Stimulated activated CD4-positive, alpha-beta T cell treated with anti-CD3 and anti-CD28 coated beads, Interleukin-15, amount 100 ng/mL, for 1 hour (primary cell): Measurements from ENCODE around the gene TBX21.
A peak's percentile ranks its signal among the peaks of the same experiment; 100 is the strongest.

Experiments used
- DNase-seq, 2 donors: peaks; one replicate each; pipeline ENCODE4 v3.0.0-alpha.2; 2020; ENCODE audit warnings: low read depth in 1 of 2, low spot score in 1 of 2

TBX21 gene

GRCh38 chr17:47712330-47713023 is 20.6 kb upstream of the TBX21 start:
- no peak for DNase-seq

- DNase-seq, result no peak
Measured at GRCh38 chr17:47713980-47714700, 18.9 kb upstream of the TBX21 start.

- no peak for DNase-seq
Measured at GRCh38 chr17:47714773-47715396, 18.2 kb upstream of the TBX21 start.

GRCh38 chr17:47715669-47716325 is 17.2 kb upstream of the TBX21 start:
- no peak for DNase-seq

GRCh38 chr17:47716375-47716774 is 16.7 kb upstream of the TBX21 start:
- DNase-seq, result no peak

- DNase-seq, result no peak
Measured at GRCh38 chr17:47717261-47717697, 15.8 kb upstream of the TBX21 start.

GRCh38 chr17:47717979-47718621 is 14.9 kb upstream of the TBX21 start:
- DNase-seq, result no peak

- no peak for DNase-seq
Measured at GRCh38 chr17:47718634-47719405, 14.2 kb upstream of the TBX21 start.

GRCh38 chr17:47719411-47720152 is 13.5 kb upstream of the TBX21 start:
- DNase-seq, result no peak

GRCh38 chr17:47720196-47720595 is 12.8 kb upstream of the TBX21 start:
- DNase-seq, result no peak

GRCh38 chr17:47720754-47721533 is 12.1 kb upstream of the TBX21 start:
- peak; percentile 75 to 90 for DNase-seq

- DNase-seq, result no peak
Measured at GRCh38 chr17:47721725-47722124, 11.3 kb upstream of the TBX21 start.

- no peak for DNase-seq
Measured at GRCh38 chr17:47724705-47725104, 8.3 kb upstream of the TBX21 start.

- no peak for DNase-seq
Measured at GRCh38 chr17:47725446-47726111, 7.5 kb upstream of the TBX21 start.

GRCh38 chr17:47726796-47727703 is 6.0 kb upstream of the TBX21 start:
- no peak for DNase-seq

GRCh38 chr17:47727704-47728036 is 5.4 kb upstream of the TBX21 start:
- DNase-seq, result no peak

GRCh38 chr17:47728214-47728877 is 4.7 kb upstream of the TBX21 start:
- no peak for DNase-seq
